Esophagus squamous epithelium (tissue), 5 donors: ENCODE data around the gene LRRIQ1. TPM values are rescaled to one million over a fixed set of nuclear protein-coding genes. Genes with fewer than 3 reads are reported as not detected.

Experiments used
- DNase-seq: peaks from one replicate; lab custom pipeline; 2025; lab: John Stamatoyannopoulos, UW
- H3K27ac ChIP-seq, 4 donors: fragments of 200-600 bp; sonication (generic); one replicate each; pipeline ENCODE4 v1.5.1; 2016 to 2019; ENCODE audit warnings: mild to moderate bottlenecking in 1 of 4
- H3K27me3 ChIP-seq, 4 donors: fragments of 200-600 bp; sonication (generic); 1 replicate in 3 of 4; 2 replicates in 1 of 4; pipeline versions ENCODE4 v1.5.1 to v1.6.0; 2017 to 2021; ENCODE audit warnings: antibody characterized with exemption in 1 of 4
- H3K36me3 ChIP-seq, 3 donors: fragments of 200-600 bp; sonication (generic); one replicate each; pipeline ENCODE4 v1.5.1; 2016 to 2019
- H3K4me1 ChIP-seq, 3 donors: fragments of 200-600 bp; sonication (generic); one replicate each; pipeline ENCODE4 v1.5.1; 2017 to 2019
- H3K4me3 ChIP-seq, 4 donors: fragments of 200-600 bp; sonication (generic); 1 replicate in 3 of 4; 2 replicates in 1 of 4; pipeline ENCODE4 v1.5.1; 2016 to 2019; ENCODE audit warnings: mild to moderate bottlenecking in 2 of 4, moderate library complexity in 1 of 4
- H3K9me3 ChIP-seq, 3 donors: fragments of 200-600 bp; sonication (generic); one replicate each; pipeline ENCODE4 v1.5.1; 2016 to 2019
- CTCF ChIP-seq, 6 experiments: fragments of 450-650 bp in 4 of 6; fragments of 200-600 bp in 2 of 6; sonication (generic) in 2 of 6; IDR thresholded peaks; one replicate each; pipeline ENCODE4 v1.5.1; 2016 to 2019; ENCODE audit warnings: antibody characterized with exemption in 6 of 6, mild to moderate bottlenecking in 4 of 6, moderate library complexity in 4 of 6
- POLR2A ChIP-seq, 4 donors: fragments of 450-650 bp; IDR thresholded peaks; one replicate each; pipeline ENCODE4 v1.6.1; 2017; ENCODE audit warnings: antibody characterized with exemption in 4 of 4, mild to moderate bottlenecking in 4 of 4, moderate library complexity in 3 of 4
- WGBS, 2 donors: methylation state at CpG; one replicate each; pipeline ENCODE4 v1.1.5; 2018; 5-methylcytosine and 5-hydroxymethylcytosine counted together
- intact Hi-C: fragments of 100-400 bp; cut with DNase I; formaldehyde crosslinking; loops from one replicate; pipeline ENCODE4 v1.15.0; 2022
- total RNA-seq, 4 donors: library from RNA; depleted of rRNA; stranded (reverse); fragments of >200 nt; gene quantifications; one replicate each; pipeline ENCODE4 v1.1.0, GENCODE V29; 2016
- donor health status: DM: yes; HTN: yes; CAD: no.

The LRRIQ1 gene
- total RNA-seq, 4 donors from 2014 or later = 0.09 TPM; not detected in 3

GRCh38 chr12:85277900-85278597, 241.9 kb downstream of the LRRIQ1 start:
- TF ChIP-seq POLR2A (IDR thresholded peaks at IDR 0.05) = no peak
- TF ChIP-seq CTCF (IDR thresholded peaks at IDR 0.05) = no peak
- H3K4me1 ChIP-seq = peaks cover 14 to 28% (median 20%) of the 10 kb centered on the region in 3 donors
- no peak for DNase-seq
- H3K27ac ChIP-seq = no peak overlapping the region
- 33 to 39% methylated on average over 15 to 18 of the region's 30 CpGs for WGBS, 2 donors
- intact Hi-C loops = no loop called here
- H3K9me3 ChIP-seq = peaks cover 0 to 10% (median 9%) of the 10 kb centered on the region in 3 donors
- H3K36me3 ChIP-seq = no peaks in the 10 kb centered on the region
- no peak overlapping the region for H3K4me3 ChIP-seq
- peaks cover 15 to 100% (median 38%) of the 10 kb centered on the region in 4 donors for H3K27me3 ChIP-seq

- Histone ChIP-seq H3K4me1 (peaks cover 14 to 21% (median 20%) of the 10 kb centered on the region in 3 donors), H3K36me3 (no peaks in the 10 kb centered on the region), H3K27ac (no peak overlapping the region), H3K27me3 (peaks cover 15 to 100% (median 35%) of the 10 kb centered on the region in 4 donors), H3K4me3 (peak overlapping the region in 2 of 4 donors; percentile 47 to 58), H3K9me3 (peaks cover 0 to 10% (median 9%) of the 10 kb centered on the region in 3 donors)
- WGBS, 2 donors = 57 to 61% methylated on average over 18 to 21 of the region's 37 CpGs
- intact Hi-C loops = no loop called here
- DNase-seq = no peak
- TF ChIP-seq POLR2A (IDR thresholded peaks at IDR 0.05) (no peak), CTCF (IDR thresholded peaks at IDR 0.05) (no peak)
Observed at GRCh38 chr12:85278598-85279448, 242.7 kb downstream of the LRRIQ1 start.

GRCh38 chr12:85279449-85280164, 243.5 kb downstream of the LRRIQ1 start:
- H3K27me3 ChIP-seq = peaks cover 15 to 100% (median 35%) of the 10 kb centered on the region in 4 donors
- no peak for TF ChIP-seq POLR2A (IDR thresholded peaks at IDR 0.05)
- no peak for TF ChIP-seq CTCF (IDR thresholded peaks at IDR 0.05)
- peaks cover 0 to 10% (median 9%) of the 10 kb centered on the region in 3 donors for H3K9me3 ChIP-seq
- H3K36me3 ChIP-seq = no peaks in the 10 kb centered on the region
- intact Hi-C loops = no loop called here
- peaks cover 14 to 21% (median 20%) of the 10 kb centered on the region in 3 donors for H3K4me1 ChIP-seq
- DNase-seq = no peak
- 8 to 22% methylated on average over 30 to 42 of the region's 44 CpGs for WGBS, 2 donors
- peak overlapping the region; percentile 10 to 58 (median 42) for H3K4me3 ChIP-seq
- H3K27ac ChIP-seq = no peak overlapping the region

GRCh38 chr12:85280165-85280983, 244.2 kb downstream of the LRRIQ1 start, which contains the start of gene ALX1:
TSS of gene ALX1 (plus strand) at chr12:85280220. CDS start at chr12:85280262, 42 bp downstream.
- Histone ChIP-seq H3K27me3 (peaks cover 15 to 100% (median 34%) of the 10 kb centered on the region in 4 donors), H3K4me3 (peak within 1 kb of the TSS; percentile 10 to 58 (median 42)), H3K9me3 (peaks cover 0 to 10% (median 9%) of the 10 kb centered on the region in 3 donors), H3K36me3 (no peaks in the 10 kb centered on the region), H3K4me1 (peaks cover 14 to 21% (median 20%) of the 10 kb centered on the region in 3 donors), H3K27ac (no peak within 1 kb of the TSS)
- TF ChIP-seq POLR2A (IDR thresholded peaks at IDR 0.05) = no peak
- TF ChIP-seq CTCF (IDR thresholded peaks at IDR 0.05) = no peak
- intact Hi-C loops = no loop called here
- WGBS, 2 donors = 6 to 12% methylated on average over 20 to 36 of the region's 49 CpGs
- DNase-seq = no peak
